HUES6 (cell line): Measurements from ENCODE around the gene PDSS2.

ENCODE experiments used
- H3K27ac ChIP-seq: 2 replicates; pipeline ENCODE4 v1.7.0; 2013; ENCODE audit warnings: low read depth, mild to moderate bottlenecking, low read length, inconsistent platforms
- H3K27me3 ChIP-seq: 2 replicates; pipeline ENCODE4 v1.6.1; 2013; ENCODE audit warnings: low read length; ENCODE audit not compliant: control insufficient read depth, insufficient read depth
- H3K36me3 ChIP-seq: 2 replicates; pipeline ENCODE4 v1.6.1; 2013; ENCODE audit warnings: low read length; ENCODE audit not compliant: control insufficient read depth, insufficient read depth
- H3K4me1 ChIP-seq: 2 replicates; pipeline ENCODE4 v1.6.1; 2013; ENCODE audit warnings: low read length; ENCODE audit not compliant: control insufficient read depth, insufficient read depth
- H3K4me3 ChIP-seq: 2 replicates; pipeline ENCODE4 v1.5.1; 2013; ENCODE audit warnings: low read depth, low read length
- H3K9ac ChIP-seq: one replicate; pipeline ENCODE4 v1.6.1; 2013; ENCODE audit warnings: mild to moderate bottlenecking, low read length
- H3K9me3 ChIP-seq: 2 replicates; pipeline ENCODE4 v1.6.1; 2013; ENCODE audit warnings: low read depth, low read length; ENCODE audit not compliant: control insufficient read depth, insufficient read depth

PDSS2 gene

DNA sequence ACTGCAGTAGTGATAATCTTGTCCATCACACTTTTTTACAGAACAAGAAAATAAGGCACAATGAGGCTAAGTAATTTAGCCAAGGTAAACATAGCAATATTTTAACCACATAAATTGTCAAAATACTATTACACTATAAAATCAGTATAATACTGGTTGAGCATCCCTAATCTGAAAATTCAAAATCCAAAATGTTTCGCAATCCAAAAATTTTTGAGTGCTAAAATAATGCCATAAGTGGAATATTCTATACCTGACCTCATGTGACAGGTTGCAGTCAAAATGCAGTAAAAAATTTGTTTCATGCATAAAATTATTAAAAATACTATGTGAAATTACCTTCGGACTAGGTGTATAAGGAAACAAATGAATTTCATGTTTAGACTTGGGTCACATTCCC, 101.5 kb downstream of the PDSS2 start:
- H3K4me3 ChIP-seq, result no peak overlapping the region
- no peaks in the 10 kb centered on the region for H3K27me3 ChIP-seq
- H3K36me3 ChIP-seq, result no peaks in the 10 kb centered on the region
- peaks cover 10% of the 10 kb centered on the region; the same call in 1 of the 2 replicates for H3K4me1 ChIP-seq
- H3K27ac ChIP-seq, result no peak overlapping the region
- no peaks in the 10 kb centered on the region for H3K9me3 ChIP-seq
- no peak overlapping the region for H3K9ac ChIP-seq

DNA sequence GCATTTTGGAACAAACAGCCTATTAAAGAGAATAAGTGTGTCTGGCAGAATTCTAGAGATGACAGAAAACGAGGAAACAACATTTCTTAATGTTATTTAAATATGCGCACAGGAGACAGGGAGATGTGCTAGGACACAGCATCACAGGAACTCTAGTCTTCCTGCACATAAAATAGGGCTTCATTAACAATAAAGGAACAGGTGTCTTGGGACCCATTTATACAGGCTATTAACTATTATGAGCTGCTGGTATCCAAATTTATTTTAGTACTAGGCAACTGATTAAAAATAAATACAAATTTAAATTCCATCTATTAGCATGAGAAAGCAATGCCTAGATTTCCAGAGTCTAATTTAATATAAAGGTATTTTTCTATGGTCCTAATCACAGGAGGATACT, 102.3 kb downstream of the PDSS2 start:
- H3K9me3 ChIP-seq, result no peaks in the 10 kb centered on the region
- H3K9ac ChIP-seq, result no peak overlapping the region
- H3K36me3 ChIP-seq, result no peaks in the 10 kb centered on the region
- H3K4me1 ChIP-seq, result peaks cover 6% of the 10 kb centered on the region; the same call in 1 of the 2 replicates
- H3K27ac ChIP-seq, result no peak overlapping the region
- H3K27me3 ChIP-seq, result no peaks in the 10 kb centered on the region
- H3K4me3 ChIP-seq, result no peak overlapping the region

DNA sequence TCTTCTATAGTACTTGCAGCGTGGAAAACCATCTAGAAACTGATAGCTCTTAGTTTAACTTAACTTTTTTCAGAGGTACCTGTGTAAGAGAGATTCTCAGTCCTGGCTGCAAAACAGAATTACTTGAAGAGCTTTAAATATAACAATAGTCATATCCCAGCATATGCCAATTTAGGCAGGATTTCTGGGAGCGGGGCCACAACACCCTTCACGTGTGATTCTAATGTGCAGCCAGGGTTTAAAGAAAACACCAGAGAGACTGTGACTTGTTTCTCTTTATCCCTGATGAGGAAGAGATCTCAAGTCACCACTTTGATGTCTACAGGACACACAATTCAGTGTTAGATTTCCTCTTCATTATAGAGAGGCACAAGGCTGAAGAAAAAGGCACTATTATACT, 103.7 kb downstream of the PDSS2 start:
- Histone ChIP-seq H3K9ac (no peak overlapping the region), H3K36me3 (no peaks in the 10 kb centered on the region), H3K9me3 (no peaks in the 10 kb centered on the region), H3K27me3 (no peaks in the 10 kb centered on the region), H3K4me1 (no peaks in the 10 kb centered on the region), H3K27ac (no peak overlapping the region), H3K4me3 (no peak overlapping the region)

DNA sequence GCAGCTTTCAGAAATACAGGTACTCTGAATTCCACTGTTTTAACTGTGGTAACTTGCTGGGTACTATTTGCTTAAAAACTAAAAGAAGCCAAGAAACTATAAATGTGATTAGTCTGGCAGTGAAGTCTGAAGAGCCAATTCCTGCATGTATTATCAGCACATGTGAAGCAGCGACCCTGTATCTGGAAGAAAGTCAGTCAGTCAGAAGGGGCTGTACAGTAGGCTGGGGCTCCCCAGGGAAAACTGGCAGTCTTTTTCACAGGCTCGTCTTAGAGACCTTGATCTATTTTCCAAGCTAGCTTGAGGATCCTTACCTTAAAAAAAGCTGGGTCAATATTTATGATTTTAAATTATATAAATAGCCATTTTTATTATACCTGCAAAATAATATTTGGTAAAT, 104.9 kb downstream of the PDSS2 start:
- Histone ChIP-seq H3K4me3 (no peak overlapping the region), H3K4me1 (no peaks in the 10 kb centered on the region), H3K27ac (no peak overlapping the region), H3K9me3 (no peaks in the 10 kb centered on the region), H3K9ac (no peak overlapping the region), H3K36me3 (no peaks in the 10 kb centered on the region), H3K27me3 (no peaks in the 10 kb centered on the region)

DNA sequence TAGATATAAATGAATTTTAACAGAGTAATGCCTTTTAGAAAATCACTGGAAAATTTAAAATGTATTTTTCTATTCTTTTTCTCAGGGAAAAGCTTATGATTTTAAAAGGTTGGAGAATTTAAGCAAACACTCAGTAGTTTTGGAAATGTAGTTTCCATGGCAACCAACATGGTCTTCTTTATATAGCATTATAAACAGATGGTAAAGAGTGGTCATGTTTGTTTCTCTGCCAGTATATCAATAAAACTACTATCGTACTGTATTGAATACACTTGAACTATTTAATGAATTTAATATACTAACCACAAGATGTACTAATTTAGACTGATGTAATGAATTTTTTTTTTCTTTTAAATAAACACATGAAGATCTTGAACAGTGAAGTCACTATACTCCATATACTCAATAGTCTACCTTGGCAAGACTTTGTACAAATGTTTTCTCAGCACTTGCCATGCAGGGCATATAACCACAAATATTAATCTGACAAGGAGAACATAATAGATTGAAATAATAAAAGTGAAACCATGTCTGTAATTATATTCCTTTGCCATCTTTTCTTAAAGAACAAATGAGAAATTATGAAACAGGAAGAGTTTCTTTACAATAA, 105.5 kb downstream of the PDSS2 start:
- no peak overlapping the region for H3K4me3 ChIP-seq
- no peaks in the 10 kb centered on the region for H3K36me3 ChIP-seq
- no peaks in the 10 kb centered on the region for H3K9me3 ChIP-seq
- H3K4me1 ChIP-seq, result no peaks in the 10 kb centered on the region
- H3K27me3 ChIP-seq, result no peaks in the 10 kb centered on the region
- no peak overlapping the region for H3K9ac ChIP-seq
- H3K27ac ChIP-seq, result no peak overlapping the region

DNA sequence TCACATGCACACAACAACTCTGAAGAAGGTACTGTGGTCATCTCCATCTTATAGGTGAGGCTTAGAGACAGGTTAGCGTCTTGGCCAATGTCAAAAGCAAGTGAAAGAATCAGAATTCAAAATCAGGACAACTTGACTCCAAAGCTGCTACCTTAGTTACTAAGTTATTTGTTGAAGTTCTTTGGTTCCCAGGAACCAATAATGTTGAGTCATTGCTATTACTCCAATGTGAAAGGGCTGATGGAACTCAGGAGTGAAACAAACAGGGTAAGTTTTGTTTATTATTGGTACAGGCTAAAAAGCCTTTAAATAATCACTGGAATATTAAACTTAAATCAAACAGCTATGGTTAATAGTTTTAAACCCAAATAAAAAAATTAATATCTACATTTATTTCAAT, 111.1 kb downstream of the PDSS2 start:
- H3K27ac ChIP-seq, result no peak overlapping the region
- no peak overlapping the region for H3K9ac ChIP-seq
- no peaks in the 10 kb centered on the region for H3K9me3 ChIP-seq
- no peaks in the 10 kb centered on the region for H3K27me3 ChIP-seq
- H3K36me3 ChIP-seq, result no peaks in the 10 kb centered on the region
- H3K4me1 ChIP-seq, result no peaks in the 10 kb centered on the region
- H3K4me3 ChIP-seq, result no peak overlapping the region

DNA sequence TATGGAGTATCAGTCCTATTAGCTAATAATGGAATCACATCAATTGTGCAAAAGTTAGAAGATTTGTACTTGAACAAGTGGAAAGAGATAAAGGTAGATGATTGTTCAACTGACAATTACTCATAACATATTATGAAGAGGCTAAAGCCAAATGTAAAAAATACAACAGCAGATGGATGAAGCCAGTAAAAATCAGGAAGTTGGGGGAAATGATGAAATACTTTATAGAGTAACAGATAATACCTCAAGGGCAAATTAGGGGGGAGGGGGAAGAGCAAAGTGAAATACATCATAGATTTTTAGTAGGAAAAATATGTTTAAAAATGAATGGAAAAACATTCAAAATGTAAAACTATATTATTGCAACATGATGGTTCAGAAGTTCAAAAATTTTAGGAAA, 114.0 kb downstream of the PDSS2 start:
- no peaks in the 10 kb centered on the region for H3K4me1 ChIP-seq
- H3K9me3 ChIP-seq, result no peaks in the 10 kb centered on the region
- no peak overlapping the region for H3K27ac ChIP-seq
- H3K27me3 ChIP-seq, result no peaks in the 10 kb centered on the region
- H3K4me3 ChIP-seq, result no peak overlapping the region
- no peaks in the 10 kb centered on the region for H3K36me3 ChIP-seq
- H3K9ac ChIP-seq, result no peak overlapping the region

DNA sequence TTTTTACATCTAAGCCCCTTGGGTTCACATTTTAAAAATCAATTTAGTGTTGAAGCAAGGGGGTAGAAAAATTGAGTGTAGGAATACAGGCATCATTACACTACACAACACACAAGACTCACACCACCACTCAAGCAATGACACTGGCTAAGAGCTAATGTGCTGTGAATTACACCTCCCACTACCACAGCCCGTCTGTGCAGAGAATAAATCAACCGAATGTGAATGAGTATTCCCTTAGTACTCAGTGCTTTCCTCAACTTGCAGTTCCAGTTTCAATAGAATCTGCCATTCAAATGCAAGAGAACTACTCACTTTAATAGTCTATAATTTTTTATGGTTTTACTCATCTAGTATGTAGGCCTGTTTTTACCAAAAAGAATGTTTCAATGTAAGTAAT, 114.4 kb downstream of the PDSS2 start:
- H3K4me3 ChIP-seq, result no peak overlapping the region
- H3K9ac ChIP-seq, result no peak overlapping the region
- H3K9me3 ChIP-seq, result no peaks in the 10 kb centered on the region
- H3K4me1 ChIP-seq, result no peaks in the 10 kb centered on the region
- H3K27ac ChIP-seq, result no peak overlapping the region
- H3K27me3 ChIP-seq, result no peaks in the 10 kb centered on the region
- no peaks in the 10 kb centered on the region for H3K36me3 ChIP-seq

DNA sequence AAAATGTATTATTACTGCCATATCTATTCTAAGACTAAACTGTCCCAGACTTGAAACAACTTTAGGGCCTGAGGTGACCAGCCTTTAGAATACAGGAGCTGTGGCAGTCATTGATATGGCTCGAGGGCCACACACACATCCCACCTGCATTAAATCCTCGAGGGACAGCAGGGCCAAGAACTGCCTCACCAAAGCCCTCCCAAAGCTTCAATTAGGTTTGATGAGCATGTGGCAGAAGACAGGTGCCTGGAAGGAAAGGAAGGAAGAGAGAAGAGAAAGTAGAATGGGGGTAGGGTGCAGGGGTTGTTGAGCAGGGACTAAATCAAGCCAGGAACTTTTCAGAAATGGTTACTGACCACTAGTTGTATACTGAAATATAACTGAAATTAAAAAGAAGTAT, 115.0 kb downstream of the PDSS2 start:
- Histone ChIP-seq H3K9me3 (no peaks in the 10 kb centered on the region), H3K27ac (no peak overlapping the region), H3K9ac (no peak overlapping the region)

DNA sequence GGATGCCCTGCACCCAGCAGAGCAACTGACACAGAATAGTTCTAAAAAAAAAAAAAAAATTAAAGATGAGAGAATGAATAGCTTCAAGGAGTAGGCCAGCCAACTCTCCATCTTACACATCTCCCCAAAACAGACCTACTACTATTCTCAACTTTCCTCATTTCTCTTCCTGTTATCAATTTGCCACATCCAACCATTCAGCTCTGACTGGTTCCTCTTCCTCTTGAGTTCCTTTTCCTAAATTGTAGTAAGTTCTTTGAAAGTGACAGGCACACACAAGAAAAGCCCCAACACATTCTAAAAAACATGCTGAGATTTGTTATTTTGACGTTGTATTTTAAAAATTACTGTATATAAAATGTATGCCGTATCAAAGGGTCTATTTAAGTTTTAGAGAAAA, 117.2 kb downstream of the PDSS2 start:
- Histone ChIP-seq H3K9me3 (no peaks in the 10 kb centered on the region), H3K4me3 (no peak overlapping the region), H3K27ac (no peak overlapping the region), H3K36me3 (no peaks in the 10 kb centered on the region), H3K9ac (no peak overlapping the region), H3K27me3 (no peaks in the 10 kb centered on the region), H3K4me1 (no peaks in the 10 kb centered on the region; the same call in 1 of the 2 replicates)

More for the DNA sequence above, 115.0 kb downstream of the PDSS2 start:
- Histone ChIP-seq H3K27me3 (no peaks in the 10 kb centered on the region), H3K4me3 (no peak overlapping the region), H3K4me1 (no peaks in the 10 kb centered on the region), H3K36me3 (no peaks in the 10 kb centered on the region)

DNA sequence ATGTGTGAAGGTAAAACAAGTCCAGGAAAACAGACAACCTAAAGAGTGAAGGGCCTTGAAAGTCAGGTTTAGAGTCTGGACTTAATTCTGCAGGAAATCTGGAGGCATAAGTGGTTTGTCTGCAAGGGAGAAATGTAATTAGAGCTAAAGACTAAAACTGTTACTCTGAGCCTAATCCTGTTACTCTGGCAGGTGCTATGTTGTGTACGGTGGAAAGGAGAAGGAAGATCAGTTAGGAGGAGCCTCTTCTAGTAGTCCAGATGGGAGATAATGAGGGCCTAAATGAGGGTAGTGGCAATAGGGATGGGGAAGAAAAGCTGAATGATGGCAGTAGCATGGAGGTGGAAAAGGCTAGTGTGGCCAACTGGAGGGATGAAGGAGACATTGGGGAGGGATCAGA, 118.5 kb downstream of the PDSS2 start:
- Histone ChIP-seq H3K4me3 (no peak overlapping the region), H3K27me3 (no peaks in the 10 kb centered on the region), H3K4me1 (no peaks in the 10 kb centered on the region; the same call in 1 of the 2 replicates), H3K27ac (no peak overlapping the region), H3K9me3 (no peaks in the 10 kb centered on the region), H3K9ac (no peak overlapping the region), H3K36me3 (no peaks in the 10 kb centered on the region)
